Fibroblast of skin of right quadriceps (primary cell): ENCODE measurements around the gene ADH7.
A peak's percentile ranks its signal among the peaks of the same experiment; 100 is the strongest.
"Not testable (repeated sequence)": the region's sequence is repeated elsewhere in the genome, so short reads cannot be mapped to it uniquely, and the experiment has no call there.

Experiments
- DNase-seq: peaks from one replicate; pipeline ENCODE4 v3.0.0-alpha.2; 2013

ADH7 gene

DNA sequence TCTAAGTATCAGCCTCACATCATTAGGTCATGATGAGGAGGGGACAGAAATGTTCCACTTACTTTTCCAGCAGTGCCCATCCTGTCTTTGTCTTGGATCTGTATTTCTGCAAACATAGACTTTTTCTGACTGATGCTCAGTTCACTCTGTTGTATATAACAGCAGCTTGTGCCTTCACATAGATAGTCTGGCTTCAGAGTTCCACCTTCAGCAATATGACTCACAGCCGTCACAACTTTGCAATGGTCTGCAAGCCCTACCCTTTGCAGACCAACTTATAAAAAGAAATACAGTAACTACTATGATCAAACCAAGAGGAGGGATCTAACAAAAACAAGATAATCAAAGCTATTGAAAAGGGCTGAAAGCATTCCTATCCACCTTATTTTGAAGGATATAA is at the start of gene ADH7:
Gene ADH7 (minus strand): TSS at position 189 of the 400 bp plus-strand sequence. CDS start 109 bp downstream, at position 80.
- DNase-seq, result no peak

DNA sequence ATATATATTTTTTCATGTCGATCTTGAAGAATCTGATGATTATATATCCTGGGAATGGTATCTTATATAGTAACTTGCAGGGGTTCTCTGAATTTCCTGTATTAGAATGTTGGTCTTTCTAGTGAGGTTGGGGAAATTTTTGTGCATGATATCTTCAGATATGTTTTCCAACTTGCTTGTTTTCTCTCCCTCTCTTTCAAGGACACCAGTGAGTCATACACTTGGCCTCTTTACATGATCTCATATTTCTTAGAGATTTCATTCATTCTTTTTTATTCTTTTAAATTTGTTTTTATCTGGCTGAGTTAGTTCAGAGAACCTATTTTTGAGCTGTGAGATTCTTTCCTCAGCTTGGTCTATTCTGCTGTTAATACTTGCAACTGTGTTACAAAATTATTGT is 48.5 kb upstream of the ADH7 start:
- no peak for DNase-seq

- no peak for DNase-seq
These were observed 38.0 kb upstream of the ADH7 start for GRCh38 chr4:99473131-99473530.

GRCh38 chr4:99471896-99472295 is 36.8 kb upstream of the ADH7 start:
- DNase-seq, result no peak

- DNase-seq, result no peak
These were observed 36.2 kb upstream of the ADH7 start for GRCh38 chr4:99471349-99471748.

GRCh38 chr4:99468889-99469288 is 33.7 kb upstream of the ADH7 start:
- no peak for DNase-seq

DNA sequence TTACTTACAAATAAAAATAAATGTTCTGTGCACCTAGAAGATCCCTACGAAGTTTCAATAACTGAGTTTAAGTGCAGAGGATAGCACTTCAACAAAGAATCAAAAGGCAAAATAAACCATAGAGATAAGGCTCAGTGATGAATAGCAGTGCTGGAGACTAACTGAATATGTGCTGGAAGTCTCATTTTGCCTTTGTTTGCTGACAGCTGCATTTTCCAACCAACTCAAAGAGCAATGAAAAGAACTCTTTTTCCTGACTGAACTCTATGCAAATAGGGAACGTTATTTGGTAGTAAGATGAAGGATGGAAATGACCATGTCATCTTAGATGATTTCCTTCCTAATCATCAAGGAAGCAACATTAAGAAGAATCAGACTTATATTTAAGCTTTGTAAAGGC is 32.7 kb upstream of the ADH7 start:
- DNase-seq, result no peak

DNA sequence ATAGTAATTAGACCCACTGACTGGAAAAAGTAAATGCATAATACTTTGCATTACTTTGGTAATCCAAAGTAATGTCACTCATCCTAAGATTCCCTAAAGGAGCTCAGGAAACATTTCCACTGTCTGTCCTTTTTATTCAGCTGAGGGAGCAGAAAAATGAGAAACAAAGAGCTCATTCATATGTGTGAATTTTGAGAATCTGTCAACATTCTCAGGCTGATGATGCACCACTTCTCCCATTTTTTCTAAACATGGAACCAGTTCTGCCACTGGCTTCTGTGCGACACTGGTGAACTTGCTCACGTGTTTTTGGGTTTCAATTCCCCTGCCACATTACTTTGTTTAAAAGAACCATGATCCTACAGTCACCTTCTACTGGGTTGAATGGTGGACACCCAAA is 28.4 kb upstream of the ADH7 start:
- no peak for DNase-seq

DNA sequence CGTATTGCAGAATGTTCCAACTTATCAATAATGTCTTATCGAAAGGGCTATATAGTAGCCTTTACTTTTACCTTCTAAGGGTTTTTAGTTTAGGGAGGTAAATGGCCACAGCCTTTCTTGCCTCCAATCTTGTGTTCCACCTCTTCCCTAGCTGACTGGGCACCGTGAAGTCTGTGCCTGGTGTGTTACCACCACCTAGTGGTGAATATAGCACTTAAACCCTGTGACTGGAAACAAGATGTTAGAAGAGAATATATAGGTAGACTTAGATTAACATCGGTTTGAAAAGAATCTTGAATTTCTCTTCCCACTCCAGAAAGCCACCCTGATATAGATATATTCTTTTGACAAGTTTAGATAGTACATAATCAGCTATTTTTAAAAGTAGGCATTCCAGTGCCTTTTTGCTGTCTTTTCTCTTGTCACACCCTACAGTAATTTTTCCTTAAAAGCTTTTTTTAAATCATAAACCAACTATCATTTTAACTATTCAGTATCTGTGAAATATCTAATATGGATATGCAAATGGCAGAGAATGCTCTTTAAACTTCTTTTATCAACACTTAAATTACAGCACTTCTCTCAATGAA is 27.8 kb upstream of the ADH7 start:
- peak; percentile 56 for DNase-seq

- no peak for DNase-seq
These were observed 26.7 kb upstream of the ADH7 start for GRCh38 chr4:99461623-99462401.

DNA sequence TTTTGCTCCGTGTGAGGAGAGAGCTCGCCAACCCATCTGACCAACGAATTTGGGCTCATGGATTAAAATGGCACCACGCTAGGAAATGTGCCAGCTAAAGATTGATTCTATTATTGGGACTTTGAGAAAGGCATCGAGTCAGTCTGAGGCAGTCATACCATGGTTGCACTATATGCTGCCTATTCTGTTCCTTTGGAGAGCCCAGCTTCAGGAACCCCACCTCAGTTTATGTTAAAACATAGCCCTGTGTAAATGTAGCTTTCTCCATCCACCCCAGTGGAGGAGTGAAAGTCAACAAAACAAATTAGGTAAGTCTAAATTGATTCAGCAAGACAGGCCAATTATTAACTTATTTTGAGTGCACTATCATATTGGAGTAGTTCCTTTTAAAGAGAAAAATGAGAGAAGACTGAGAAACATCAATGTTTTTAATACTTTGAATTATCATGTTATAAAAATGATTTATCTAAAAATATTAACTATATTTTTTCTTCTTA is 24.5 kb upstream of the ADH7 start:
- no peak for DNase-seq

DNA sequence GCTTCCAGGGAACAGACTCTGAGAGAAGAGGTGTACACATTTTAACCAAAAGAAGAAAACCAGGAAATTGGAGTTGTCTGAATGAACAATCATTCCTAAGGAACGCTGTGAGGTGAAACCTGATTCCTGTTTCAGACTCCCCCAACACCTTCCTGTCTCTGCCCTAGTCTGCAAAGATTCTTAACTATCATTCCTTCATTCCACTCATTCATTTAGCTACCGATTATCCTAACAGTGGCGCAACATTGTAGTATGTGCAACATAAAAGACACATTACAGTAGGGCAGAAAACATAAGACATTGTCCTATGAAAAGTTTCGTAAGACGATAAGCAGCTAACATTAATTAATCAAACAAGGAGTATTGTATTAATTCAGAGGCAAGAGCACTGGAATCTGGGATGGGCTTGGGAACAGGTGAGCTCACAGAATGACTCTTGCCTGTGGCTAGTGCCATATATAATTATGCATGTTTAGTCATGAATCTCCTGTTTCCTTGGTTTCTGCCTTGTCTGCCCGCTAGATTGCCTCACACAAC is 23.8 kb upstream of the ADH7 start:
- peak; percentile 35 for DNase-seq

GRCh38 chr4:99457676-99458075 is 22.5 kb upstream of the ADH7 start:
- no peak for DNase-seq

GRCh38 chr4:99457270-99457669 is 22.1 kb upstream of the ADH7 start:
- no peak for DNase-seq

DNA sequence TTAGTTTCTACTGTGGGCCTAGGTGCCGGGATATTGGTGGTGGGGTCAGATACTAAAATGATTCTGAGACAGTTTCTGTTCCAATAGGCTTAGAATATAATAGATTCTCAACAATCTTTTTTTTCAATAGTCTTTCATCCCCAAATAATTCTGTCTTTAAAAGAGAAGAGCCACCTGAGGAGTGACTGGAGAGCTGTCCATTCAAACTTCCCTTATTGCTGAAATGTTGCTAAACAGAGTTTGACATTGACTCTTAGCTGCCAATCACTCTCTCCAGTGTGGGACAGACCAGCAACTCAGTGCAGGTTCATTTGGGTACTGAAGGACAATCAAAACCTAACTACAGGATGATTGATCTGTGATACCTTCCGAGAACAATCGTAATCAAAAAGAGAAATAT is 12.4 kb upstream of the ADH7 start:
- DNase-seq, result no peak

GRCh38 chr4:99447079-99447478 is 11.9 kb upstream of the ADH7 start:
- DNase-seq, result peak; percentile 11

DNA sequence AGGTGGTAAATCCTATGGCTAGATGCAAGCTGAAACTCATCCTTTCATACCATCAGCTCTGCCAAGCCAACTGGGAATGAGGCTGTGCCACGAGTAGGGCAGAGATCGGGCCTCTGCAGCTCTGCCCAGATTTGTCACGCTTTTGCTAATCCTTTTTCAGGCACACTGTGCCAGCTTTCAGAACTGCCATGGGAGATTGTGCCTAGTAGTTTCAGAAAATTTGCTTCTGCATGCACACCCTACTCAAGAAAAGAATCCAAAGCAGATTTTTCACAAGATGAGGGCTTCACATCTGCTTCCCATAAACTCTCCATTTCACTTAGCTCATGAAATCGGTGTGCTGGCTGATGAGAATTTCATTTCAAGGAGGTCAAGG is 3.3 kb upstream of the ADH7 start:
- DNase-seq, result no peak

- no peak for DNase-seq
These were observed 2.7 kb upstream of the ADH7 start for GRCh38 chr4:99437723-99438404.

DNA sequence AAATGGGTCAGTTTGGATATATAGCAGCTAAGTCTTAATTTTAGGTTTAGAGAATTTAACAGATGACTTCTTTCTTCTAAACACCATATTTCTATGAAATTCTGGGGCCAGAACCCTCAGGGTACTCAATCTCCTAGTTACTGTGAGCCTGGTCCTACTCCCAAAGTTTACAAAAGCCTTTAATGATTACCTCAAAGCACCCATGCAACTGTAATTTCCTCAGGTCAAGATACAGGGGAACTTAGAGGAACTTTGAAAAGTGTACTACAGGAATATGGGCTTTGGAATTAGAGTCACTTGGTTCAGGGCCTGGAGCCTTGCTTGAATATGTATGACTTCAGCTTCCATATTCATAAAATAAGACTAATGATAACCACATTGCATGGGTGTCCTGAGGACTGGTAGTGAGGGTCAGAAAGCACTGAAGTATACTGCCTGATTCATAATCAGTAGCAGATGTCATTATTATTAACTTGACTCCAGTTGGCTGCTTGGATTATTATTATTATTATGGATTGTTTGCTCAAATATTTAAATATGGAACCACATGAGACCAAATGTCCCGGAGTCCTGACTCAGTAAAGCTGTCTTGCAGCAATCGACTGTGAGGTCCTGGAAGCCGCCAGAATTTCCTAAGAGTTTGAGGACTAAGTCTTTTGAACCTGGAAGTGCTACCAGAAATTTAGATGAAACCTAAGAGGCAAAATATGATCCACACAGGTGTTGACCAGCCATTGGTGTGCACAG is 2.0 kb upstream of the ADH7 start:
- no peak for DNase-seq

GRCh38 chr4:99436462-99436861 is 1.3 kb upstream of the ADH7 start:
- DNase-seq, result no peak

DNA sequence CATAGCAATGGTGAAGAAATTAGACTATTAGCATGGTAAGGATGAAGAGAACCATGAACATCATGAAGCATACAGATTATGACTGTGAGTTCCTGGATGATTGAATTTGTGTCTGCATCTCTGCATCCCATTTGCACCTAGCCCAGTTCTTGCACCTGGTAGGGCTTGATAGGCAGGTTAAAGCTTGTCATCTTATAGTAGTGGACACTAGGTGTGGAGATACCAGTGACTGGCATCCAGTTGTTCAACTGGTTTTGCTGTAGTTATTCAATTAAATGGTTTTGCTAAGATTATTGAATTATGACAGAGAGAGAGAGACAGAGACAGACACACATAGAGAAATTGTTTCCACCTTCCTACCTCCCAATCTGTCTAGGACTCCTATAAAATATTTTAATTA is 5.0 kb downstream of the ADH7 start:
- DNase-seq, result no peak

DNA sequence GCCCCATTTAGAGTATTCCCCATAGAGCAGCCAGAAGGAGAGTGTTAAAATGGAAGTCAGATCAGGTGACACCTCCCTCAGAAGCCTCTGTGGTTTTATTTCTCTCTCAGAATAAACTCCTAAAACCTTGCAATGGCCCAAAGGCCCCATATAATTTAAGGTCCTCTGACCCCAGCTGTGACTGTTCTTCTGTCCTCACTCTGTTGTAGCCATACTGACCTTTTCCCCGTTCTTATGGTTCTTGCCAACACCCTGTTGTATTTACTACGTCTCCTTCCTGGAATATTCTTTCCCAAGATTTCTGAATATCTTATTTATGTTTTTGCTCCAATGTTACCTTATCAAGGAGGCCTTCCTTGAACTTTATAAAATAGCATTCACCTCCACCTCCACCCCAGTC is 18.0 kb downstream of the ADH7 start:
- DNase-seq, result no peak

- DNase-seq, result not testable (repeated sequence)
These were observed 19.4 kb downstream of the ADH7 start for GRCh38 chr4:99415762-99416161.
